AG04449 (cell line): ENCODE measurements around the gene ECM2.

Experiments used
- CTCF ChIA-PET: fragments of 350-600 bp; formaldehyde crosslinking; extraction: SDS; loops from one replicate; lab custom pipeline; 2021; ENCODE audit warnings: antibody characterized with exemption; lab: Yijun Ruan, JAX
- POLR2A ChIA-PET: fragments of 400-600, 350-600 bp; formaldehyde crosslinking; extraction: SDS; loops from one replicate; lab custom pipeline; 2020; ENCODE audit warnings: antibody characterized with exemption, inconsistent platforms; lab: Yijun Ruan, JAX
- DNase-seq: peaks from one replicate; pipeline ENCODE4 v3.0.0-alpha.2; 2010; ENCODE audit warnings: low read depth, low spot score
- H3K4me3 ChIP-seq: 2 replicates; pipeline ENCODE4 v1.5.1; 2011; ENCODE audit warnings: low read depth, mild to moderate bottlenecking, control low read depth, low read length
- TF ChIP-seq, protein P1 (sequence below): IDR thresholded peaks from one replicate; pipeline ENCODE4 v1.5.1; 2011; ENCODE audit warnings: mild to moderate bottlenecking, moderate library complexity, low read length, control low read depth, inconsistent platforms; ENCODE audit not compliant: insufficient read depth; ENCODE audit errors: missing control alignments

The ECM2 gene

DNA sequence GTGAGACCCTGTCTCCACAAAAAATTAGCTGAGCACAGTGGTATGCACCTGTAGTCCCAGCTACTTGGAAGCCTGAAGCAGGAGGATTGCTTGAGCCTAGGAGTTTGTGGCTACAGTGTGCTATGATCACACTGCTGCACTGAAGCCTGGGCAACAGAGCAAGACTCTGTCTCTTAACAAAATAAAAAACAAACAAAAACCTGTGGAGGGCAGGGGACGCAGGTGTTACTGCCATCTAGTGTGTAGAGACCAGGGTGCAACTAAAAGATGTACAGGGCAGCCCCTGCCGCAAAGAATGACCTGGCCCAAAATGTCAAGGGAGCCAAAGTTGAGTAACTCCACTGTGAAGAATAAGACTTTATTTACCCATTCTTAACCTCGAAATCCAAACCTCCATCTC is 80.6 kb downstream of the ECM2 start:
- TF ChIP-seq, protein P1, sequence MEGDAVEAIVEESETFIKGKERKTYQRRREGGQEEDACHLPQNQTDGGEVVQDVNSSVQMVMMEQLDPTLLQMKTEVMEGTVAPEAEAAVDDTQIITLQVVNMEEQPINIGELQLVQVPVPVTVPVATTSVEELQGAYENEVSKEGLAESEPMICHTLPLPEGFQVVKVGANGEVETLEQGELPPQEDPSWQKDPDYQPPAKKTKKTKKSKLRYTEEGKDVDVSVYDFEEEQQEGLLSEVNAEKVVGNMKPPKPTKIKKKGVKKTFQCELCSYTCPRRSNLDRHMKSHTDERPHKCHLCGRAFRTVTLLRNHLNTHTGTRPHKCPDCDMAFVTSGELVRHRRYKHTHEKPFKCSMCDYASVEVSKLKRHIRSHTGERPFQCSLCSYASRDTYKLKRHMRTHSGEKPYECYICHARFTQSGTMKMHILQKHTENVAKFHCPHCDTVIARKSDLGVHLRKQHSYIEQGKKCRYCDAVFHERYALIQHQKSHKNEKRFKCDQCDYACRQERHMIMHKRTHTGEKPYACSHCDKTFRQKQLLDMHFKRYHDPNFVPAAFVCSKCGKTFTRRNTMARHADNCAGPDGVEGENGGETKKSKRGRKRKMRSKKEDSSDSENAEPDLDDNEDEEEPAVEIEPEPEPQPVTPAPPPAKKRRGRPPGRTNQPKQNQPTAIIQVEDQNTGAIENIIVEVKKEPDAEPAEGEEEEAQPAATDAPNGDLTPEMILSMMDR = no peak
- no peak overlapping the region for H3K4me3 ChIP-seq
- DNase-seq = no peak
- CTCF ChIA-PET = interaction anchor here (1.2 kb wide), 1 partner anchor 14 kb away, joined by 3 read pairs; no protein-coding TSS in a partner anchor
- POLR2A ChIA-PET = no interaction called here

DNA sequence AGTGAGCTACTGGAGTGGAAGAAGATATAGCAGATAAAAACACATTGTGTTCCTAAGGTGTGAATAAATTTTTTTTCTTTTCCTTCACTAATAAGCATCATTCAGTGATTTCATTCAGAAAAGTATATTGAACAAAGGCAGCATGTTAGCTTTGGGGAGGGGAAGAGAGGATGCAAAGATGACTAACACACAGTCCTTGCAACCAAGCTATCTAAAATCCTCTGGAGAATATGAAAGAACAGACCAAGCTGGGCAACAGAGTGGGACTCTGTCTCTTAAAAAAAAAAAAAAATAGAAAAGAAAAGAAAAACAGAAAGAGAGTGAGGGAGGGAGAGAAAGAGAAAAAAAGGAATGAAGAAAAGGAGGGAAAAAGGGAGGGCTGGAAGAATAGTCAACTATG is 89.3 kb downstream of the ECM2 start:
- no peak overlapping the region for H3K4me3 ChIP-seq
- TF ChIP-seq, protein P1 = no peak
- DNase-seq = no peak
- CTCF ChIA-PET = interaction anchor here (1.0 to 1.6 kb wide), 6 partner anchors 10 to 308 kb away, joined by 3 to 6 read pairs (median 4); no protein-coding TSS in a partner anchor
- POLR2A ChIA-PET = no interaction called here
